Measurements from ENCODE around the gene CNTNAP5. TPM values are rescaled to one million over a fixed set of nuclear protein-coding genes. Genes with fewer than 3 reads are reported as not detected.

CNTNAP5 gene
- total RNA-seq, 1 experiment from 2014 or later = 0.48 TPM

DNA sequence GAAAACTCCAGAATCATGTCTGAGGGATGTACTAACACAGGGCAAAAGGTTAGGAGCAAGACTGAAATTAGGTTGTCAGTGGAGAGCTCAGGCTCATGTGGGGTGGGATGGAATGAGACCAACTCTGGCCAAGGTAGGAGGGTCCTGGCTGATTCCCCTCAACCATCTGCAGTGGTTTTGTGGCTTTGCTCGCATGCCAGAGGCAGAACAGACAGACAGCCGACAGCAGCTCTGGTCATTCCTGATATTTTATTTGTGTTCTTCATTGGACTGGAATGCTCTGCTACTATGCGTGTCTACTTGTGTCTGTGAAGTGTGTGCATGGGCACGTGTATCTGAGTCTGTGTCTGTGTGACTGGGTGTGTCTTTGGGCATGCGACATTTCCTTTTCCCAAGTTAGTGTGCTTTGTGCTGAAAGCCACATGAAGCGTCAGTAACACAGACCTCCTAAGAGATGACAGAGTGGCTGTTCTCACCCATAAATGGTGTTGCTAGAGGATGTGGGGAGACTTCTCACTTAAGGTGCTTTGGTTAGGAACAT lies 239.5 kb downstream of the CNTNAP5 start:
- no peak overlapping the region for H2AFZ ChIP-seq (ENCODE audit: low read length)
- H3K79me2 ChIP-seq (ENCODE audit: insufficient read depth, low read length) = no peaks in the 10 kb centered on the region
- no CpG with 5 or more reads among the region's 6 CpGs for WGBS (ENCODE audit: extremely low coverage, insufficient read length, low lambda C conversion rate)
- Mint-ChIP-seq H3K9me3 (peaks cover under 1 to 2% of the 10 kb centered on the region in 2 experiments; a peak in 3 of 5 replicates), H3K4me1 (peaks cover 0 to 4% of the 10 kb centered on the region in 2 experiments; a peak in 3 of 4 replicates), H3K27me3 (ENCODE audit: low read depth) (no peaks in the 10 kb centered on the region), H3K27ac (no peak overlapping the region), H3K4me3 (no peak overlapping the region), H3K36me3 (ENCODE audit: insufficient read depth in 1 of 3, low read depth in 3 of 3) (no peaks in the 10 kb centered on the region)
- no peak overlapping the region for H3K4me2 ChIP-seq (ENCODE audit: insufficient read depth, insufficient read length, low read length)
- H3K23me2 ChIP-seq (ENCODE audit: insufficient read length, low read depth, low read length, poor library complexity, severe bottlenecking) = no peaks in the 10 kb centered on the region
- H3K4ac ChIP-seq (ENCODE audit: low read depth, low read length) = no peak overlapping the region
- no peak overlapping the region for H3K18ac ChIP-seq (ENCODE audit: insufficient read length, low read depth, low read length)
- H2AK5ac ChIP-seq (ENCODE audit: insufficient read length, low read length) = no peak overlapping the region
- no peak overlapping the region for H3K56ac ChIP-seq (ENCODE audit: insufficient read length, low read depth, low read length)
- no peak overlapping the region for H2BK15ac ChIP-seq (ENCODE audit: low read depth, low read length)
- H4K8ac ChIP-seq (replicated peaks; ENCODE audit: insufficient read length, low read depth, low read length) = no peak overlapping the region
- no peak overlapping the region for H2BK12ac ChIP-seq (ENCODE audit: insufficient read length, low read depth, low read length)
- H3K79me1 ChIP-seq (ENCODE audit: insufficient read depth, low read depth, low read length, poor library complexity, severe bottlenecking) = no peaks in the 10 kb centered on the region
- H3K23ac ChIP-seq (ENCODE audit: insufficient read length, low read depth, low read length) = no peak overlapping the region
- H2BK20ac ChIP-seq (ENCODE audit: low read depth, low read length, poor library complexity, severe bottlenecking) = no peak overlapping the region
- H3T11ph ChIP-seq (ENCODE audit: low read length) = no peak overlapping the region
- H3K9ac ChIP-seq (ENCODE audit: extremely low read depth, insufficient read length, low read length) = no peak overlapping the region
- no peak overlapping the region for H2BK120ac ChIP-seq (ENCODE audit: low read depth, low read length, poor library complexity, severe bottlenecking)
- no peaks in the 10 kb centered on the region for H3K27me3 ChIP-seq (ENCODE audit: insufficient read depth, low read length)
- no peaks in the 10 kb centered on the region for H3K4me1 ChIP-seq (ENCODE audit: insufficient read depth, low read length)
- H4K5ac ChIP-seq (ENCODE audit: insufficient read length, low read depth, low read length) = no peak overlapping the region
- H2BK5ac ChIP-seq (ENCODE audit: insufficient read length, low read length) = no peak overlapping the region
- no peak overlapping the region for H3K27ac ChIP-seq (ENCODE audit: insufficient read length, low read depth, low read length)
- no peak overlapping the region for H4K91ac ChIP-seq (ENCODE audit: insufficient read length, low read depth, low read length)
- no peak overlapping the region for H3K14ac ChIP-seq (ENCODE audit: insufficient read depth, low read length)
- no peak for DNase-seq
- no peaks in the 10 kb centered on the region for H3K9me3 ChIP-seq (ENCODE audit: control insufficient read depth, low read depth, low read length)
- no peaks in the 10 kb centered on the region for H4K20me1 ChIP-seq (ENCODE audit: control insufficient read depth, insufficient read depth, insufficient read length)
- TF ChIP-seq, protein P1, sequence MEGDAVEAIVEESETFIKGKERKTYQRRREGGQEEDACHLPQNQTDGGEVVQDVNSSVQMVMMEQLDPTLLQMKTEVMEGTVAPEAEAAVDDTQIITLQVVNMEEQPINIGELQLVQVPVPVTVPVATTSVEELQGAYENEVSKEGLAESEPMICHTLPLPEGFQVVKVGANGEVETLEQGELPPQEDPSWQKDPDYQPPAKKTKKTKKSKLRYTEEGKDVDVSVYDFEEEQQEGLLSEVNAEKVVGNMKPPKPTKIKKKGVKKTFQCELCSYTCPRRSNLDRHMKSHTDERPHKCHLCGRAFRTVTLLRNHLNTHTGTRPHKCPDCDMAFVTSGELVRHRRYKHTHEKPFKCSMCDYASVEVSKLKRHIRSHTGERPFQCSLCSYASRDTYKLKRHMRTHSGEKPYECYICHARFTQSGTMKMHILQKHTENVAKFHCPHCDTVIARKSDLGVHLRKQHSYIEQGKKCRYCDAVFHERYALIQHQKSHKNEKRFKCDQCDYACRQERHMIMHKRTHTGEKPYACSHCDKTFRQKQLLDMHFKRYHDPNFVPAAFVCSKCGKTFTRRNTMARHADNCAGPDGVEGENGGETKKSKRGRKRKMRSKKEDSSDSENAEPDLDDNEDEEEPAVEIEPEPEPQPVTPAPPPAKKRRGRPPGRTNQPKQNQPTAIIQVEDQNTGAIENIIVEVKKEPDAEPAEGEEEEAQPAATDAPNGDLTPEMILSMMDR (conservative IDR thresholded peaks at IDR 0.05) = no peak
